ENCODE results near the gene TMEM259. TPM values are rescaled to one million over a fixed set of nuclear protein-coding genes. Genes with fewer than 3 reads are reported as not detected.

TMEM259 gene
- total and polyA plus RNA-seq, 9 of the 15 experiments (the other 6 are each of a cell fraction or from before 2014, with no cell fraction given): 0.52 to 231 (median 63.6) TPM

DNA sequence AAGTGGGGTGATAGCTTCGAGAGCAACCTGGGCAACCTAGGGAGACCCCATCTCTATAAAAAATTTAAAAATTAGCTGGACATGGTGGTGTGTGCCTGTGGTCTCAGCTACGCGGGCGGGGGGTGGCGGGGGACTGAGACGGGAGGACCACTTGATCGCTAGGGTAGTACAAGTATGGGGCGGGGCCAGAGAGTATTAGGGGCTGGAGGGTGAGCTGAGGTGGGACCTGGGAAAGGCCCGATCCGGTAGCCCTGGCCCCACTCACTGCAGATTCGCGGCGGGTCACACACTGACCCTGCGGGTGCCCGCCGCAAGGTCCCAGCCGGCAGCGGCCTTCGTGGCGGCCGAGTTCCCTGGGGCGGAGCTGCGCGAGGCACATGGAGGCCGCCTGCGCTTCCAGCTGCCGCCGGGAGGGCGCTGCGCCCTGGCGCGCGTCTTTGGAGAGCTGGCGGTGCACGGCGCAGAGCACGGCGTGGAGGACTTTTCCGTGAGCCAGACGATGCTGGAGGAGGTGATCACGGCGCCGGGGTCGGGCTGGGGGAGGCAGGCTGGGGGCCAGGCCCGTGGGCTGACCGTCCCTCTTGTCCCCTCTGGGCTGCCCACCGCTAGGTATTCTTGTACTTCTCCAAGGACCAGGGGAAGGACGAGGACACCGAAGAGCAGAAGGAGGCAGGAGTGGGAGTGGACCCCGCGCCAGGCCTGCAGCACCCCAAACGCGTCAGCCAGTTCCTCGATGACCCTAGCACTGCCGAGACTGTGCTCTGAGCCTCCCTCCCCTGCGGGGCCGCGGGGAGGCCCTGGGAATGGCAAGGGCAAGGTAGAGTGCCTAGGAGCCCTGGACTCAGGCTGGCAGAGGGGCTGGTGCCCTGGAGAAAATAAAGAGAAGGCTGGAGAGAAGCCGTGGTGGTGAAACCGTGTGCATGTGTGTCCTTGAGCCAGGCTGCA, 44.0 kb upstream of the TMEM259 start (continued):
- TF ChIP-seq MGA (IDR thresholded peaks at IDR 0.05) (peak; percentile 78), EGR1 (conservative IDR thresholded peaks at IDR 0.05) (no peak), ZBTB33 (CRISPR knock-in tag; IDR thresholded peaks at IDR 0.05) (peak; percentile 94), HDAC6 (IDR thresholded peaks at IDR 0.05; ENCODE audit: low read depth, low read length) (peak; percentile 94; the same call in 1 of the 2 replicates), ZC3H4 (CRISPR knock-in tag; IDR thresholded peaks at IDR 0.05; ENCODE audit: borderline replicate concordance) (no peak; the same call in 1 of the 2 replicates), SAFB (IDR thresholded peaks at IDR 0.05; ENCODE audit: borderline replicate concordance, low read depth, low read length) (0 out of 2 replicates have a peak, but pooled peaks have one; percentile 41), RBM14 (IDR thresholded peaks at IDR 0.05; ENCODE audit: borderline replicate concordance, insufficient read depth, low read depth, low read length) (0 out of 2 replicates have a peak, but pooled peaks have one; percentile 66), ATF3 (IDR thresholded peaks at IDR 0.05) (no peak), ATF3 (CRISPR knock-in tag; conservative IDR thresholded peaks at IDR 0.05) (no peak), GABPB1 (CRISPR knock-in tag; IDR thresholded peaks at IDR 0.05) (no peak)
